HG03066 (cell line): Measurements from ENCODE around the gene NUP210.

Experiments
- ATAC-seq: cut with Tn5 transposase; IDR thresholded peaks from one replicate; pipeline ENCODE4 v1.9.1; 2021; ENCODE audit warnings: low read depth; ENCODE audit not compliant: unreplicated experiment

Gene NUP210

DNA sequence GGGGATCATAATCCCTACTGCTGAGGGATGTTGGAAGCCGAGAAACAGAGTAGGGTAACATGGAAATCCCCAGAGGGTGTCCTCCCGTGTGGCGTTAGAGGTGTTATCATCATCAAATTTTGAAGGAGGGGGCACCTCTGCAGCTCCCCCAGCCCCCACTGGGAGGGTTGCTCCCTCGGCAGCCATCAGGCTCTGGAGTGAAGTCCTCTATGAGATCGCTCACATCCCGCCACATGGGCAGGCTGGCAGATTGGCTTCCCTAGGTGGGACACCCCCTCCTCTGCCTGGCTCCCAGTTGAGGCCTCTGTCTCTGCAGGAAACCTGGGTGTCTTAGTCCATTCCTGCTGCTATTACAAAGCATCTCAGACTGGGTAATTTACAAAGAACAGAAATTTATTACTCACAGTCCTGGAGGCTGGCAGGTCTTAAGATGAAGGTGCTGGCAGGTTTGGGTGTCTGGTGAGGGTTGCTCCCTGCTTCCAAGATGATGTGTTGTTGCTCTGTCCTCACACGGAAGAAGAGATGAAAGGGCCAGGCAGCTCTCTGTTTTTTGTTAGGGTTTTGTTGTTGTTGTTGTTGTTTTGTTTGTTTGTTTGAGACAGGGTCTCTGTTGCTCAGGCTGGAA, 120.5 kb downstream of the NUP210 start:
- no peak for ATAC-seq

DNA sequence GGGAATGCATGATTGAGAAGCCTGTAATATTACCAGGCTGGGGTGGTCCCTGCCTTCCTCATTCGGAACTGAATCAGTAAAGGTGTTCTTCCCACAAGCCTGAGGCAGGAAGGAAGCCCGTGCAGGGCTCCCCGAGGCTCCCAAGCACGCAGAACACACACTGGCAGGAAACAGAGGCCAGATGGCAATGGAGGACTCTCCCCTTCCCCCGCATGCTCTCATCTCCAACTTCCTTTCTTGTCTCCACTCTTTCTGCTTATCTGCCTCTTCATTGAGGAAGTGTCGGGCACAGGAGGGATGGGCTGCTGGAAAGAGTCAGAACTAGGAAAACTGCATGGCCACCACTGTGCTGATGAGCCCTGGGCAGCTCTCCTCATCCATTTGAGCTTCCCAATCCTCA, 123.5 kb downstream of the NUP210 start:
- no peak for ATAC-seq

DNA sequence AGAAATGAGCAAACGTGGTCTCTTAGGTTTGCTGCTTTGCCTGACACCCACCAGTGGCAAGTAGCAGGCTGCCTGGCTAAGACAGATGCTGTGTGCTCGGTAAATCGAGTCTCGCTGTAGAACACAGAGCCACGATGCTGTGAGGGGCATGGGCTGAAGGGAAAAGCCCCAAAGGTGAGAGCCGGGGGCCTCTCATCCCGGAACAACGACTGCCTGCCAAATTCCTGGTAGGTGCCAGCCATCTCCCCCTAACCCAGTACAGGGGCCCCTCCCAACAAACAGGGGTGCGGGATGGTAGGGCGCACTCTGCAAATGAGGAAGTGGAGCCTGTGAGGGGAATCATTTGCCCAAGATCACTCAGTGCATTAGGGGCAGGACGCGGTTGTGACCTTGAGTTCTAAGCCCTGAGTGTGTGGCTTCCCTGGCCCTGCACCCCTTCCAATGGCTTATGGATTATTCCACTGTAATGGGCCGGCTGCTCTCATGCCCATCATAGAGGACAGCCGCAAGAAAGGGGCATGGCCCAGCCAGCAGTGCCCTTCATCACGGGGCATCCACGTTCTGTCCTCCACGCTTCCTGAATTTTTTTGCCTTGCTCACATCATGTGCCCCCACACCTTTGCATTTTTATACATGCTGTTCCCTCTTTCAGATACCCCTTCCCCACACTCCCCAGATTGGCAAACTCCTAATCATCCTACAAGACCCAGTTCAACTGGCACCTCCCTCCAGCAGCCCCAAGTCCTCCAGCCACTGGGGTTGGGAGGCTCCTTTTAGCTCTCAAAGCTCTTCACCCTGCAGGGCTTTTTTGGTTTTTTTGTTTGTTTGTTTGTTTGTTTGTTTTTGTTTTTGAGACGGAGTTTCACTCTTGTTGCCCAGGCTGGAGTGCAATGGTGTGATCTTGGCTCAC, 125.4 kb downstream of the NUP210 start:
- ATAC-seq, result no peak

DNA sequence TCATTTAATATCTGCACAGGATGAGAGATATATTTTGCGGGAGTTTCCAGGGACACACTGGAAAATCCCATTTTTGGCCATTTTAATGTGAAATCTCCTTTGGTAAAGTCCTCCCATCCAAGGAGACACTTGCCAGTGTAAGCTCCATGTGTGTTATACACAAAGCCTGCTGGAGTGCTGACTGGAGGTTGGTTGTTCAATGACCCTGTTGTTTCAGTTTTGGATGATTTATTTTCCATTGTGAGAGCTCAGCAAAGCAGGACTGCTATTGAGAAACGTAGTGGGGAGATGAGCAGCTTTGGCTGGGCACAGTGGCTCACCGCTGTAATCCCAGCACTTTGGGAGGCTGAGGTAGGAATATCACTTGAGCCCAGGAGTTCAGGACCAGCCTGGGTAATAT, 127.7 kb downstream of the NUP210 start:
- no peak for ATAC-seq

DNA sequence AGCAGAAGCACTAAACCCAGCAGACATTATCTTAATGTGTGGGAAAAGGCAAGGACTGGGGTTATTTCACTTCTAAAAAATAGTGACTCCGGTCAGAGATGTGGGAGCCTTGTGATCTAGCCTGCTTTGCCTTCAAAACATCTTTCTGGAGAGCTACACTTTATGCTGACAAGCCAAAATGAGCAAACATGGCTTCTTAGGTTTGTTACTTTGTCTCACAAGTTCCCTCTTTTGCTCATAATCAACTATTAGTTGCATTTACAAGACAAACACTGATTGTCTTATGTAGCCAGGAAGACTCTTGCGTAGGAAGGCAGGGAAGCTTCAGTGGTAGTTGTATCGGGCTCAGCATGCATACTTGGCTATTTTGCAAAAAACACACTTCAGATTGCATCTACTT, 129.2 kb downstream of the NUP210 start:
- ATAC-seq, result no peak

DNA sequence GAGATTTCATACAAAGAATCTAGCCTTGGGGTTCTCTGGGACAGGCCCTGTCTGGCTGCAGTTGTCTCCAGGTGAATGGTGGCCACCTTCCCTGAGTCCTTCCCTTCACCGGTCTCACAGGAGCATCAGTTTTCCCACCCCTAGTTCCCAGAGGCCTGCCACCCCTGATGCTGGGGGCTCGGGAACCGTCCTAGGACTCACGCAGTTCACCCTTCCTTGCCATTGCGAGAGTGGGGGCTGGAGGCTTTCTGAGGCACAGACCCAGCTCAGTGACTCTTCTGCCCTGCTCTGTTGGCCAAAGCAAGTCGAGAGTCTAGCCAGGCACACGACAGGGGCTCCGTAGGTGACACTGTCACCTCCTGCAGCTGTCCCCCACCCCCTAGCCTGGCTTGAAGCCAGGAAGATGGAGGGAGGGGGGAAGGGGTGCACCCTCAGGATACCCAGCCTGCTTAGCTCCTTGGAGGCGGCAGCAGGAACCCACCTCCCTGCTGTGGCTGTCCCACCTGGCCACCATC, 130.3 kb downstream of the NUP210 start:
- ATAC-seq, result no peak

DNA sequence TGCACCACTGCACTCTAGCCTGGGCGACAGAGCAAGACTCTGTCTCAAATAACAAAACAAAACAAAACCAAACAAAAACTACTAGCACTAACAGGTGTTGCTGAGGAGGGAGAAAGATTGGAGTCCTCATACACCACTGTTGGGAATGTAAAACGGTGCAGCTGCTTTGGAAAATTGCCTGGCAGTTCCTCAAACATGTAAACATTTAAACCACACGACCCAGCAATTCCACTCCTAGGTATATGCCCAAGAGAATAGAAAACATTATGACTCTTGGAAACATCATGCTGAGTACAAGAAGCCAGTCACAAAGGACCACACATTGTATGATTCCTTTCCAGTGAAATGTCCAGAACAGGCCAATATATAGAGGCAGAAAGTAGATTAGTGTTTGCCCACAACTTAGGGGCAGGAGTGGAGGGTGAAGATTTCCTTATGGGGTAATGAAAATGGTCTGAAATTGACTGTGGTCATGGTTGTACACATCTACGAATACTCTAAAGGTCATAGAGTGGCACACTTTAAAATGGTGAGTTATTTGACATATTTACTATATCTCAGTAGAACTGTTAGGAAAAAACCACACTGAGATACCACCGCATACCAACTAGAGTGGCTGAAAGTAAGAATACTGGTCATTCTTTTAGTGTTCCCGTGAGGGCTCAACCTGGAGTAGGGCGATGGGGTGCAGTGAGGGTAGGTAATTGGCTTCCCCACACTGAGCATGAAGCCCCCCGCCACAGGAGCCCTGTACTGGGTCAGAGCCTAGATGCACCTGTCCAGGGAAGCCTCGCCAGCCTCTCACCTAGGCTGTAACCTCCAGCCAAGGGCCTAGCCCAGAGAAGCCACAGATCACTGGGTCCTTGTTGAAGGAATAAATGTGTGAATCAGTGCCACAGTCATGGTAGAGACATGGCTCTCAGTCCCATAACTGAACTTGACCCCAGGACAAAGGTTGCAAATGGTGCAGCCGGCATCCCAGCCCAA, 131.1 kb downstream of the NUP210 start:
- ATAC-seq, result no peak

DNA sequence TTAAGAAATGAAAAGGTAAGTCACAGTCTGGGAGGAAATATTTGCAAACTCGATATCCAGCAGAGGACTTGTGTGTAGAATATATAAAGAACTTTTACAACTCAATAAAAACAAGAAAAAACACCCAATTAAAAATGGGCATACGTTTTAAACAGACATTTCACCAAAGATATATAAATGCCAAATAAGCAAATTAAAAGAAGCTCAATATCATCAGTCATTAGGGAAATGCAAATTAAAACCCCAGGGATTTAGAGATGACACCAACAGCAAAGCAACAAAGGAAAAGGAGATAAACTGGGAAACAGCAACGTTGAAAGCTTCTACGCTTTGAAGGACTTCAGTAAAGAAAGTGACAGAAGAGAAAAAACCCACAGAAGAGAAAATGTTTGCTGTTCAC, 132.3 kb downstream of the NUP210 start:
- no peak for ATAC-seq

DNA sequence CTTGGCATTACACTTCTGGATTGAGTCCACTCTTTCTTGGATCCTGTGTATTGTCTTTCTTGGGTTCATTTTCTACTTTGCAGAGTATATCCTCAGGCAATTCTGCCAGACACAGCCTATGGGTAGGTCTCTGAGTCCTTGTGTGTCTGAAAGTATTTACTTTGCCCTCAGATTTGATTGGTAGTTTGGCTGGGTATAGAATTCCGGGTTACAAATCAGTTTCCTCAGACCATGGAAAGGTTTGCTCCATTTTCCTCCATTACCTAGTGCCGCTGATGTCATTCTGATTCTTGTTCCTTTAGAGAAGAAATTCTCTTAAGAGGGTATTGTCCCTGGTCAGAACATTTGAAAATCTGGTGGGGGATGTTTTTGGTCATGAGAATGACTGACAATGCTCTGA, 133.2 kb downstream of the NUP210 start:
- no peak for ATAC-seq

DNA sequence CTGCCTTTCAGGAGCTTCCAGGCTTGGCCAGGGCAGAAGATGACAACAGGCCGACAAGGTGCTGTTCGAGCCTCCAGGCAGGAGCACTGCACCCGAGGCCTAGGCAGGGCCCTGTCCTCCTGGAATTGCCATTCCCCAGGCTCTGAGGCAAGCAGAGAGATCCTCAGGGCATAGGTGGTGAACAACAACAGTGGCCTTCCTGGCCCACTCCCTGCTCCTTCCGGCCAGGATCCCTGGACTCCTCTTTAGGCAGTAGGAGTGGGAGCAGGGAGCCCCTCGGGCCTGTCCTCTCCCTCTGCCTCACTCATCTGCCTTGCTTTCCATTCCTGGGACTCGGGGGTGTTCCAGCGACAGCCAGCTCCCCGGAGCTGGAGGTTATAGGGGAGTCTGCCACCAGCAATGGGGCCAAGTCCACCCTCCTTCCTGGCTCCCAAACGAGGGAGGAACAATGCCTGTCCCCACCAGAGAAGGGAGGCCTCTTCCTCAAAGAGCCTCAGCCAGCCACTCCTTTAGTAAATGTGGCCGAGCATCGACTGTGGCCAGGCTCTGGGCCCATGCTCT, 135.0 kb downstream of the NUP210 start:
- ATAC-seq, result no peak

DNA sequence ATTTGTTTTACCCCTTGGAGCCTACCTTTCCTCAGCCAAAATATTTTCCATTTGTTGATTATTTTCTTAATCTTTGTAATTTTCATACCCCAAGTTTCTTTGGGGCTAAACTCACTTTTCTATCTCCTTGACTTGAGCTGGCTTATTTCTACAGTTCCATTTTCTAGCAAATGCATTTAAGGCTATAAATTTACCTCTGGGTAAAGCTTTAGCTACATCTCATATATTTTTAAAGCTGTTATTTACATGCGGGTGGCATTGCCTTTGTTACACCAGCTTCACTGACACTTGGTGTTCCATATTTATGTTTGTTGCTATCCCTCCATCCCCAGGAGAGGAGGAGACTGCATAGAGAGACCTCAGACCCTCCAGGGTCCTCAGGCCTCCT, 136.3 kb downstream of the NUP210 start:
- ATAC-seq, result no peak

DNA sequence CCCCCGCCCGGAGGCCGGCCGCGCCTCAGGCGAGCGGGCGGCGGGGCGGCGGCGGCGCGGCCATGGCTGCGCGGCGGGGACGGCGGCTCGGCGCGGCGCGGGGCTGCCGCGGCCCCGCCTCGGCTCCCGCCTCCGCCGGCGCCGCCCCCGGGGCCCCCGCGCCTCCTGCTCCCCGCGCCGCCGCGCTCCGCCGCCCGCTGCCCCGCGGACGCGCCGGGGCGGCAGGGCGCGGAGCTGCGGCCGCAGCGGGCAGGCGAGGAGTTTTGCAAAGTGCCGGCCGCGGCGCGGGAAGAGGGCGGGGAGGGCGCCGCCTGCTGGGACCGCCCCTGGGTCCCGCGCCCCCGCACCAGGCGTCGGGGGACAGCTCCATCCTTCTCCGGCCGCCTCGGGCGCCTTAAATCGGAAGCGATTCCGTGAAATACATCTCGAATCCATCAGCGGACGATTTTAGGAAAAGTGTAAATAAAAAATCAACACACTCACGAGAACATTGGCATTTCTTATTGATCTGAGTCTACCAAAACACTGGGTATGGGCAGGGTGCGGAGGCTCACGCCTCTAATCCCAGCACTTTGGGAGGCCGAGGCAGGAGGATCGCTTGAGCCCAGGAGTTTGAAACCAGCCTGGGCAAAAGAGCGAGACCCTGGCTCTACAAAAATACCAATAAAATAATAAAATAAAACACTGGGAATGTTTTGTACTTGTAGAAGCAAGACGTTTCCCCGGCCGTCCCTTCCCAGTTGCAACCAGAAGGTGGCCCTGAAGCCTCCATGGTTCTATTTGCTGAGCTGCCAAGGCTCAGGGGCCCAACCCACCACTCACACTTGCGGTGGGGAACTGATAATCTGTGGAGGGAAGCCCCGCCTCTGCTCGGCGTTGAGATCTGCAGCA, 136.9 kb downstream of the NUP210 start:
- no peak for ATAC-seq

DNA sequence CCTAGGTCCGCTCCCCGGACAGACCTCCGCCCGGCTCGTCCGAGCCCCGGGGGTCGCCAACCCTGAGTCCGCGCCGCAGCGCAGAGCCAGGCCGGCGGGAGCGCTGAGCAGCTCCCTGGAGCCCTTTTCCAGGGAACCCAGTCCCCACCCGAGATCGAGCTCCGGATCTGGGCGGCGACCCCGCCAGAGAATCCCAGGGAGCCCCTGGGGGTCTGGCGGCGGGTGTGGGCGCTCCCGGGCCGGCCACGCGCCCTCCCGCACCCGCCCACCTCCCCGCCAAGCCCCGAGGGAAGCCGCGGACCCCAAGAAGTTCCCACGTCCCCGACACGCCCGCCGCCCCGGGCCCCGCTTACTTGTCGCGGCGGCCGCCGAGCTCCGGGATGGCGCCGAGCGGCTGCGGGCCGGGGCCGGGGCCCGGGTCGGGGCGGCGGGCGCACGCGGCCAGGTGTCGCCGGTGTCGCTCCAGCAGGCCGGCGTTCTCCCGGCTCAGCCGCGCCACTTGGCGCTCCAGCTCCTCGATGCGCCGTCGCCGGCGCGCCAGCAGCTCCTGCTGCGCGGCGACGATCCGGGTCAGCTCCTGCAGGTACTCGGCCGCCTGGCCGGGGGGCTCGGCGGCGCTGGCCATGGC, 137.7 kb downstream of the NUP210 start:
- no peak for ATAC-seq

DNA sequence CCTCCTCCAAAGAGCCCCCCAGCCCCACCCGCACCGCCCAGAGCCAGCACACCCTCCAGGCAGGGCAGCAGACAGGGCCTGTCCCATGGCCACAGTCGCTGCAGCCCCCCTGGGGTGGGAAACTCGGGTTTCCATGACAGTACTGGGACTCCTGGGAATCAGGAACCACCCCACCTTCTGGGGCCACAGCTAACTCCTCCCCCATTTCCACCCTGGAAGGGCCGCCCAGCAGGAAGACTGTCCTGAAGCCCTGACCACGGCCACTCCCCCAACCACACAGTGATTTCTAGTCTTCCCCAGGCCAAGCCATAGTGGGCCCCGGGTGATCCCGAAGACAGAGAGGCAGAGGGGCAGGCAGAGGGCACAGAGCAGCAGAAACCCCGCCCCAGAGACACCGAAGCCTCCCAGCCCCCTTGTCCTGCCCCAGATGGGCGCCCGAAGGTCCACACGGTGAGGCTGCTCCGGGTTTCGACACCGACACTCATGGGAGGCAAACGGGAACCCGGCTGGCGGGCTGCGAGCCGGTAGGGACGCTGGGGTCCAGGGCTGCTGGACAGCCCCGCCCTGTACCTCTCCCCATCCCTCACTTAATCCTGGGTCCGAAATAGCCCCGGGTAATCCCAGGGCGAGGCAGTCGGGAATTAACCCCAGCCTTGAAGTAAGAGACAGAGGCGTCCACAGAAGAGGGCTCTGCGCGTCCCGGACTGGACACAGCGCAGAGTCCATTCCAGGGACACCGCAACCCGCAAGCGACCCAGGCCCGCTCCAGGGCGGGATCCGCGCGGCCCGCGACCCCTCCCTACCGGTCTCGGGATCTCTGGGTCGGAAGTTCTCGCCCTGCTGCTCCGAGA, 138.4 kb downstream of the NUP210 start:
- no peak for ATAC-seq

DNA sequence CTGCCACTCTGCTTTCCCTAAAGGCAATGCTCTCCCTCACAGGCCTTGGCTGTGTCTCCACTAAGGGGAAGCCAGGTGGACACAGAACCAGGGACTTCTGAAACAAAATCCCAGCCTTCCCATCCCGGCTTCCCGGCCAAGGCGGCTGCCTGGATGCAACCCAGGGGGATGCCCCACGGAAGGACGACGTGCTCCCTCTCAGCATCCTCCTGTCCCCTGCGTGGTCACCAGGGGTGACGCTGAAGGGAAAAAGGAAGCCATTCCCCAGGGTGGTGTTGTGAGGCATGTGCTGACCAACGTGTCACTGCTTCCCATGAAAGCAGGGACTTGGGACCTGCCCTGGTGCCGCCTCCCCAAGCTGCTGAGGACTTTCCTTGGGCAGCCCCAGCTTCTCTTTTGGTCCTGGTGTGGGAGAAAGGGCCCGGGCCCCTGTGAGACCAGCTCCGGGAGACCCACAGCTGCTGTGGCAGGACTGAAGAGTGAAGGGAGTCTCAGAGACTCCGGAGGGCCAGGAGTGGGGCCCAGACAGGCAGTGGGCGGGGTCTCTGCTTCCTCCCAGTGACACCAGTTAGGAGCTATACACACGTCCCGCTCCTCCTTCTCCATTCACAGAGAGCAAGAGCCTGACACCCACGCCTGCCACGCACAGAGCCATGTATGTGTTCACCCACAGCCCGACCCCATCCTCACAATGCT, 139.2 kb downstream of the NUP210 start:
- ATAC-seq, result no peak

DNA sequence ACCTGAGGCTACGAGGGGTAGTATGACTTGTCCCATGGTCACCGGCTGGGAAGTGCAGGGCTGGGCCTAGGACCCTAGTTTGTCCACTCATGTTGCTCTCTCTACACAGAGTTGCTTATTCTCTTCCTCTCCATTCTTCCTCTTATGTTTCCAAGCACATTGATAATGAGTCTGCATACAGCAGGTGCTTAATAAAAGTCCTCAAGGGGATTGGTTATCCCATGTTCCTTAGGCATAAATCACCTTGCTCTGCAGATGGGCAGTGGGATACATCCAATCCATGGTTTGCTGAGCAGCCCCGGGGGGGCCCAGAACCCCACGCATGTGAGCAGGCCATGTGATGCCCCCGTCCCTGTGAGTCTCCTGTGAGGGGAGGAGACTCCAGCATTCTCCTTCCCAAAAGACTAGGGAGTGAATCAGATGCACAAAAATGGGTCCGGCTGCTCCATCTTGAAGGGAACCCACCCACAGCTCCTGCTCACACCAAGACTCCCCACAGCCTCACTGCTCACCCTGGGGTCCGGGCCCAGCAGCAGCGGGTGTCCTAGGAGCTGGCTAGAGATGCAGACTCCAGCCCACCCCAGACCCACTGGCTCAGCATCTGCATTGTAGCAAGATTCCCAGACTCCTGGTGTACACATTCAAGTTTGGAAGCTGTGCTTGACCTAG, 139.9 kb downstream of the NUP210 start:
- ATAC-seq, result no peak

DNA sequence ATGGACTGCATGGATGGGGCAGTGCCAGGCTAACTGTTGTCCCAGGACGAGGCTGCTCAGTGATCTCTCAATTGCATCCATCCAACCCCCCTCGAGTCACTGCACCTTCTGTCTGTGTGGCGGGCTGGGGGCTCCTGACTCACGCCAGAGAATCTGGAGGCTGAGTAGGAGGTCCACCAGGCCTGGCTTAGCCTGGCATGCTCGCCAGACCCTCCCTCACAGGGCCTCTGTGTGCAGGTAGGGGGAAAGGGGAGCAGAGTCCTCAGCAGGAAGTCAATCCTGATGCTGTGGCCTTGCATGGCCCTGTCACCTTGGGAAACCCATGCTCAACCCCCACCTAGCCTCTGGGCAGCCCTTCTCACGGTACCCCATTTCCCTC, 140.6 kb downstream of the NUP210 start:
- no peak for ATAC-seq
